Activated CD4-positive, alpha-beta memory T cell treated with anti-CD3 and anti-CD28 coated beads for 36 hours (primary cell): ENCODE measurements around the gene KMT2E. TPM values are rescaled to one million over a fixed set of nuclear protein-coding genes. Genes with fewer than 3 reads are reported as not detected.

ENCODE experiments used
- CTCF ChIA-PET: fragments of 350-600 bp; sonication (Branson Sonifier 250); formaldehyde crosslinking; loops from one replicate; lab custom pipeline; 2021; ENCODE audit warnings: antibody characterized with exemption, inconsistent platforms; lab: Charles Lee
- POLR2A ChIA-PET: fragments of 350-600 bp; sonication (Branson Sonifier 250); formaldehyde crosslinking; loops from one replicate; lab custom pipeline; 2021; ENCODE audit warnings: antibody characterized with exemption; lab: Charles Lee
- DNase-seq: peaks from one replicate; pipeline ENCODE4 v3.0.0-alpha.2; 2020
- H3K27ac Mint-ChIP-seq: one replicate; pipeline ENCODE4 v1.8.0; 2021; ENCODE audit warnings: mixed read lengths
- H3K27me3 Mint-ChIP-seq: one replicate; pipeline ENCODE4 v1.8.0; 2021; ENCODE audit warnings: mixed read lengths
- H3K36me3 Mint-ChIP-seq: one replicate; pipeline ENCODE4 v1.8.0; 2021; ENCODE audit warnings: mixed read lengths
- H3K4me1 Mint-ChIP-seq: one replicate; pipeline ENCODE4 v1.8.0; 2021; ENCODE audit warnings: low read depth, mixed read lengths
- H3K4me3 Mint-ChIP-seq: one replicate; pipeline ENCODE4 v1.8.0; 2021; ENCODE audit warnings: mild to moderate bottlenecking, mixed read lengths
- H3K9me3 Mint-ChIP-seq: one replicate; pipeline ENCODE4 v1.8.0; 2021; ENCODE audit warnings: mixed read lengths
- intact Hi-C: fragments of 100-400 bp; cut with micrococcal nuclease; formaldehyde crosslinking; loops from one replicate; pipeline ENCODE4 v1.15.1; 2023
- total RNA-seq, 2 experiments: library from RNA; stranded (reverse); gene quantifications; one replicate each; pipeline ENCODE4 v1.2.3, GENCODE V29; 2021

KMT2E gene
- total RNA-seq, 2 experiments from 2014 or later = 92.1 to 98.6 TPM

GRCh38 chr7:105009667-105010503, 4.1 kb upstream of the KMT2E start:
- ChIA-PET POLR2A (interaction anchor here (0.8 to 14.2 kb wide), 14 partner anchors 7 to 1275 kb away, joined by 3 to 251 read pairs (median 8); partner anchors contain the start of gene NAMPT), CTCF (interaction anchor here (1.1 to 6.9 kb wide), 2 partner anchors 27 to 89 kb away, joined by 3 to 80 read pairs; no protein-coding TSS in a partner anchor)
- intact Hi-C loops = loop anchor here (5.0 to 10.0 kb wide), 4 partner anchors 1272 to 1663 kb away; partner anchors contain the start of genes NAMPT and PSMC2
- H3K36me3 Mint-ChIP-seq = peaks cover 65% of the 10 kb centered on the region
- H3K9me3 Mint-ChIP-seq = peaks cover 2% of the 10 kb centered on the region
- DNase-seq = no peak
- no peaks in the 10 kb centered on the region for H3K27me3 Mint-ChIP-seq
- H3K4me3 Mint-ChIP-seq = peak overlapping the region; percentile 99
- H3K4me1 Mint-ChIP-seq = peaks cover 40% of the 10 kb centered on the region
- peak overlapping the region; percentile 100 for H3K27ac Mint-ChIP-seq

- POLR2A ChIA-PET = interaction anchor here (0.7 to 14.2 kb wide), 13 partner anchors 8 to 1274 kb away, joined by 3 to 251 read pairs (median 5); partner anchors contain the start of gene NAMPT
- DNase-seq = no peak
- Mint-ChIP-seq H3K36me3 (peaks cover 68% of the 10 kb centered on the region), H3K9me3 (peaks cover 2% of the 10 kb centered on the region), H3K27ac (peak overlapping the region; percentile 100), H3K4me1 (peaks cover 36% of the 10 kb centered on the region), H3K27me3 (no peaks in the 10 kb centered on the region), H3K4me3 (peak overlapping the region; percentile 99)
- CTCF ChIA-PET = interaction anchor here (6.9 kb wide), 1 partner anchor 28 kb away, joined by 80 read pairs; no protein-coding TSS in a partner anchor
- intact Hi-C loops = loop anchor here (5.0 to 10.0 kb wide), 4 partner anchors 1272 to 1663 kb away; partner anchors contain the start of genes NAMPT and PSMC2
These were observed 3.4 kb upstream of the KMT2E start for GRCh38 chr7:105010504-105011130.

- peaks cover 31% of the 10 kb centered on the region for H3K4me1 Mint-ChIP-seq
- ChIA-PET POLR2A (interaction anchor here (0.6 to 14.2 kb wide), 12 partner anchors 8 to 1274 kb away, joined by 3 to 251 read pairs (median 4); partner anchors contain the start of gene NAMPT), CTCF (interaction anchor here (1.5 to 6.9 kb wide), 3 partner anchors 28 to 30 kb away, joined by 4 to 80 read pairs (median 8); no protein-coding TSS in a partner anchor)
- DNase-seq = no peak
- H3K36me3 Mint-ChIP-seq = peaks cover 73% of the 10 kb centered on the region
- peak overlapping the region; percentile 99 for H3K4me3 Mint-ChIP-seq
- H3K27ac Mint-ChIP-seq = peak overlapping the region; percentile 100
- peaks cover 2% of the 10 kb centered on the region for H3K9me3 Mint-ChIP-seq
- intact Hi-C loops = loop anchor here (5.0 to 10.0 kb wide), 4 partner anchors 1271 to 1664 kb away; partner anchors contain the start of genes NAMPT and PSMC2
- no peaks in the 10 kb centered on the region for H3K27me3 Mint-ChIP-seq
These were observed 2.7 kb upstream of the KMT2E start for GRCh38 chr7:105011141-105011830.

- intact Hi-C loops = loop anchor here (1.0 to 10.0 kb wide), 10 partner anchors 28 to 1665 kb away; partner anchors contain the start of genes NAMPT, PSMC2 and RINT1
- H3K27ac Mint-ChIP-seq = peak overlapping the region; percentile 100
- H3K4me1 Mint-ChIP-seq = peaks cover 25% of the 10 kb centered on the region
- peaks cover 2% of the 10 kb centered on the region for H3K9me3 Mint-ChIP-seq
- POLR2A ChIA-PET = interaction anchor here (0.6 to 14.2 kb wide), 8 partner anchors 9 to 653 kb away, joined by 3 to 251 read pairs (median 10); partner anchors contain the start of gene RINT1
- H3K4me3 Mint-ChIP-seq = peak overlapping the region; percentile 99
- H3K36me3 Mint-ChIP-seq = peaks cover 75% of the 10 kb centered on the region
- no peaks in the 10 kb centered on the region for H3K27me3 Mint-ChIP-seq
- peak; percentile 58 for DNase-seq
- CTCF ChIA-PET = interaction anchor here (1.5 to 1.7 kb wide), 2 partner anchors 28 to 31 kb away, joined by 4 to 8 read pairs; no protein-coding TSS in a partner anchor
These were observed 2.0 kb upstream of the KMT2E start for GRCh38 chr7:105011831-105012502.

GRCh38 chr7:105012503-105013220, 1.3 kb upstream of the KMT2E start:
- Mint-ChIP-seq H3K4me1 (peaks cover 25% of the 10 kb centered on the region), H3K36me3 (peaks cover 82% of the 10 kb centered on the region), H3K27me3 (no peaks in the 10 kb centered on the region), H3K9me3 (peaks cover 2% of the 10 kb centered on the region), H3K27ac (peak overlapping the region; percentile 100), H3K4me3 (peak overlapping the region; percentile 99)
- ChIA-PET CTCF (interaction anchor here (1.0 to 5.7 kb wide), 5 partner anchors 22 to 69 kb away, joined by 3 to 52 read pairs (median 6); no protein-coding TSS in a partner anchor), POLR2A (interaction anchor here (0.7 to 14.2 kb wide), 14 partner anchors 10 to 1472 kb away, joined by 3 to 251 read pairs (median 4); partner anchors contain the start of gene RINT1)
- intact Hi-C loops = loop anchor here (1.0 to 10.0 kb wide), 10 partner anchors 28 to 1665 kb away; partner anchors contain the start of genes NAMPT, PSMC2 and RINT1
- peak; percentile 100 for DNase-seq

- Mint-ChIP-seq H3K9me3 (peaks cover 2% of the 10 kb centered on the region), H3K4me3 (peak overlapping the region; percentile 99), H3K4me1 (peaks cover 20% of the 10 kb centered on the region), H3K36me3 (peaks cover 80% of the 10 kb centered on the region), H3K27me3 (no peaks in the 10 kb centered on the region), H3K27ac (peak overlapping the region; percentile 100)
- CTCF ChIA-PET = interaction anchor here (1.0 to 5.7 kb wide), 3 partner anchors 23 to 69 kb away, joined by 3 to 52 read pairs (median 6); no protein-coding TSS in a partner anchor
- intact Hi-C loops = loop anchor here (2.0 to 10.0 kb wide), 6 partner anchors 519 to 1666 kb away; partner anchors contain the start of genes NAMPT, PSMC2 and RINT1
- peak; percentile 96 for DNase-seq
- POLR2A ChIA-PET = interaction anchor here (0.7 to 14.2 kb wide), 13 partner anchors 9 to 1471 kb away, joined by 3 to 251 read pairs (median 4); no protein-coding TSS in a partner anchor
These were observed 687 bp upstream of the KMT2E start for GRCh38 chr7:105013221-105013815.

- Mint-ChIP-seq H3K9me3 (peaks cover 2% of the 10 kb centered on the region), H3K4me1 (peaks cover 17% of the 10 kb centered on the region), H3K27me3 (no peaks in the 10 kb centered on the region), H3K27ac (peak overlapping the region; percentile 100), H3K36me3 (peaks cover 73% of the 10 kb centered on the region), H3K4me3 (peak overlapping the region; percentile 99)
- peak; percentile 73 for DNase-seq
- CTCF ChIA-PET = interaction anchor here (0.7 to 5.7 kb wide), 6 partner anchors 10 to 97 kb away, joined by 3 to 52 read pairs (median 3); no protein-coding TSS in a partner anchor
- POLR2A ChIA-PET = interaction anchor here (0.6 to 14.2 kb wide), 8 partner anchors 8 to 282 kb away, joined by 3 to 251 read pairs (median 5); no protein-coding TSS in a partner anchor
- intact Hi-C loops = loop anchor here (5.0 to 10.0 kb wide), 4 partner anchors 1267 to 1668 kb away; partner anchors contain the start of genes NAMPT and PSMC2
These were observed 836 bp downstream of the KMT2E start for GRCh38 chr7:105014693-105015389.

- no peaks in the 10 kb centered on the region for H3K27me3 Mint-ChIP-seq
- H3K4me3 Mint-ChIP-seq = peak overlapping the region; percentile 99
- POLR2A ChIA-PET = interaction anchor here (0.6 to 14.2 kb wide), 9 partner anchors 7 to 282 kb away, joined by 3 to 251 read pairs (median 5); no protein-coding TSS in a partner anchor
- DNase-seq = peak; percentile 48
- H3K36me3 Mint-ChIP-seq = peaks cover 70% of the 10 kb centered on the region
- peaks cover 2% of the 10 kb centered on the region for H3K9me3 Mint-ChIP-seq
- CTCF ChIA-PET = interaction anchor here (0.7 to 5.7 kb wide), 6 partner anchors 9 to 97 kb away, joined by 3 to 52 read pairs (median 3); no protein-coding TSS in a partner anchor
- H3K27ac Mint-ChIP-seq = peak overlapping the region; percentile 100
- intact Hi-C loops = loop anchor here (10.0 kb wide), 1 partner anchor 1409 kb away; no protein-coding TSS in a partner anchor
- H3K4me1 Mint-ChIP-seq = peaks cover 18% of the 10 kb centered on the region
These were observed 1.5 kb downstream of the KMT2E start for GRCh38 chr7:105015390-105015965.
